ENCODE results near the gene GRK1.

GRCh38 chr13:113729187-113730019 lies 62.4 kb downstream of the GRK1 start:
- TF ChIP-seq THAP7 (CRISPR knock-in tag; IDR thresholded peaks at IDR 0.05) (no peak), STAT5B (CRISPR knock-in tag; IDR thresholded peaks at IDR 0.05) (no peak), HNF4A (CRISPR knock-in tag; IDR thresholded peaks at IDR 0.05) (no peak), HES4 (CRISPR knock-in tag; IDR thresholded peaks at IDR 0.05; ENCODE audit: borderline replicate concordance) (no peak), USF2 (IDR thresholded peaks at IDR 0.05; ENCODE audit: low read depth, low read length) (no peak), USF2 (CRISPR knock-in tag; IDR thresholded peaks at IDR 0.05; ENCODE audit: borderline replicate concordance) (no peak), MNT (IDR thresholded peaks at IDR 0.05) (no peak)
- TF ChIP-seq, protein P1, sequence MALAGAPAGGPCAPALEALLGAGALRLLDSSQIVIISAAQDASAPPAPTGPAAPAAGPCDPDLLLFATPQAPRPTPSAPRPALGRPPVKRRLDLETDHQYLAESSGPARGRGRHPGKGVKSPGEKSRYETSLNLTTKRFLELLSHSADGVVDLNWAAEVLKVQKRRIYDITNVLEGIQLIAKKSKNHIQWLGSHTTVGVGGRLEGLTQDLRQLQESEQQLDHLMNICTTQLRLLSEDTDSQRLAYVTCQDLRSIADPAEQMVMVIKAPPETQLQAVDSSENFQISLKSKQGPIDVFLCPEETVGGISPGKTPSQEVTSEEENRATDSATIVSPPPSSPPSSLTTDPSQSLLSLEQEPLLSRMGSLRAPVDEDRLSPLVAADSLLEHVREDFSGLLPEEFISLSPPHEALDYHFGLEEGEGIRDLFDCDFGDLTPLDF (CRISPR knock-in tag; IDR thresholded peaks at IDR 0.05) = no peak
- TF ChIP-seq, protein P2, sequence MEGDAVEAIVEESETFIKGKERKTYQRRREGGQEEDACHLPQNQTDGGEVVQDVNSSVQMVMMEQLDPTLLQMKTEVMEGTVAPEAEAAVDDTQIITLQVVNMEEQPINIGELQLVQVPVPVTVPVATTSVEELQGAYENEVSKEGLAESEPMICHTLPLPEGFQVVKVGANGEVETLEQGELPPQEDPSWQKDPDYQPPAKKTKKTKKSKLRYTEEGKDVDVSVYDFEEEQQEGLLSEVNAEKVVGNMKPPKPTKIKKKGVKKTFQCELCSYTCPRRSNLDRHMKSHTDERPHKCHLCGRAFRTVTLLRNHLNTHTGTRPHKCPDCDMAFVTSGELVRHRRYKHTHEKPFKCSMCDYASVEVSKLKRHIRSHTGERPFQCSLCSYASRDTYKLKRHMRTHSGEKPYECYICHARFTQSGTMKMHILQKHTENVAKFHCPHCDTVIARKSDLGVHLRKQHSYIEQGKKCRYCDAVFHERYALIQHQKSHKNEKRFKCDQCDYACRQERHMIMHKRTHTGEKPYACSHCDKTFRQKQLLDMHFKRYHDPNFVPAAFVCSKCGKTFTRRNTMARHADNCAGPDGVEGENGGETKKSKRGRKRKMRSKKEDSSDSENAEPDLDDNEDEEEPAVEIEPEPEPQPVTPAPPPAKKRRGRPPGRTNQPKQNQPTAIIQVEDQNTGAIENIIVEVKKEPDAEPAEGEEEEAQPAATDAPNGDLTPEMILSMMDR (CRISPR knock-in tag; IDR thresholded peaks at IDR 0.05) = no peak

All from HepG2 (cell line).